NCI-H748 (cell line): Measurements from ENCODE around the gene RHPN2.

Source experiments
- DNase-seq: peaks from one replicate; lab custom pipeline; 2025; ENCODE audit not compliant: unreplicated experiment; lab: John Stamatoyannopoulos, UW

Gene RHPN2

GRCh38 chr19:33064792-33065550 is at the start of gene RHPN2:
TSS of gene RHPN2 (minus strand) at chr19:33064888. CDS start at chr19:33064852, 36 bp downstream.
- peak; percentile 79 for DNase-seq

- no peak for DNase-seq
These were observed 49.6 kb upstream of the RHPN2 start for GRCh38 chr19:33114312-33114711.

- DNase-seq, result no peak
These were observed 46.9 kb upstream of the RHPN2 start for GRCh38 chr19:33111587-33111986.

GRCh38 chr19:33110137-33110910 is 45.6 kb upstream of the RHPN2 start:
- no peak for DNase-seq

GRCh38 chr19:33108161-33108560 is 43.5 kb upstream of the RHPN2 start:
- no peak for DNase-seq

- no peak for DNase-seq
These were observed 38.2 kb upstream of the RHPN2 start for GRCh38 chr19:33102893-33103292.

GRCh38 chr19:33100894-33101644 is 36.4 kb upstream of the RHPN2 start:
- DNase-seq, result no peak

GRCh38 chr19:33098055-33098534 is 33.4 kb upstream of the RHPN2 start:
- DNase-seq, result no peak

GRCh38 chr19:33096005-33096404 is 31.3 kb upstream of the RHPN2 start:
- DNase-seq, result no peak

GRCh38 chr19:33094436-33095067 is 29.9 kb upstream of the RHPN2 start:
- DNase-seq, result no peak

- DNase-seq, result no peak
These were observed 28.9 kb upstream of the RHPN2 start for GRCh38 chr19:33093420-33094210.

GRCh38 chr19:33090179-33090578 is 25.5 kb upstream of the RHPN2 start:
- no peak for DNase-seq

GRCh38 chr19:33089010-33089409 is 24.3 kb upstream of the RHPN2 start:
- no peak for DNase-seq

- DNase-seq, result no peak
These were observed 22.3 kb upstream of the RHPN2 start for GRCh38 chr19:33086955-33087354.

GRCh38 chr19:33085570-33086128 is 21.0 kb upstream of the RHPN2 start:
- DNase-seq, result no peak

GRCh38 chr19:33080761-33081681 is 16.3 kb upstream of the RHPN2 start, which contains the start of gene GPATCH1:
TSS of gene GPATCH1 (plus strand) at chr19:33081181. CDS start at chr19:33081194, 13 bp downstream.
- DNase-seq, result peak; percentile 90

GRCh38 chr19:33075519-33075918 is 10.8 kb upstream of the RHPN2 start:
- no peak for DNase-seq

- no peak for DNase-seq
These were observed 7.2 kb upstream of the RHPN2 start for GRCh38 chr19:33071887-33072286.

GRCh38 chr19:33067121-33067520 is 2.4 kb upstream of the RHPN2 start:
- no peak for DNase-seq
